Measurements from ENCODE around the gene BCR. TPM values are rescaled to one million over a fixed set of nuclear protein-coding genes. Genes with fewer than 3 reads are reported as not detected.

Gene BCR
- total RNA-seq, 1 donor from 2014 or later, result 88.0 TPM

DNA sequence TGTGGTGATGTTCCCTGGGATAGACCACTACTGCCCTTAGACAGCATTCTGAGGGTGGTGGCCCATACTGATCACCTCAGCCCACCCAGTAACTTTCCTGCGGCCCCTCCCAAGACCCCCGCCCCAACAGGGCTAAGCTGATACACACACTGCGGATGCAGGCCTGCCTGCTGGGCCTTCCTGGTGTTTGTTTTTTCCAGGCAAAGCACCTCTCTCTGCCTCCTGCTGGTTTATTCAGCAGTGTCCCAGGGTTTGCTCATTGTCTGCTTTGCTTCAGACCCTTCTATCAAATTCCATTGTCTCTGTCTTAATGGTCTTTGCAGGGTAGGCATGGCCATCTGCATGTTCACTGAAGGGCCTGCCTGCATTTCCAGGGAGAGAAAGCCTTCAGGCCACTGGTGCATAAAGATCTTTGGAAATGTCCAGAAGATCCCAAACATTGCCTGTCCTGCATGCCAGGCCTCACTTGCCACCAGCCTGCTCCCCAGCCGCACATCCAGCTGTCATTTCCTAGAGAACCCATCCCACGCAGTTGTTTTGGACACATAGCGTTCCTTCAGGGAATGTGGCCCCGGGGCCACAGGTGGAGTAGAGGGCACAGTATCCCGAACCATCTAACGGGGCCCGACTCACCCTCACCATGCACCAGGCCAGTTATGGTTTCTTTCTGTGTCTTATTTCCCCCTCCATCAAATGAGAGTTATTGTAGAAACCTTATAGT, 50.2 kb downstream of the BCR start:
- no peak for DNase-seq (ENCODE audit: low spot score)

DNA sequence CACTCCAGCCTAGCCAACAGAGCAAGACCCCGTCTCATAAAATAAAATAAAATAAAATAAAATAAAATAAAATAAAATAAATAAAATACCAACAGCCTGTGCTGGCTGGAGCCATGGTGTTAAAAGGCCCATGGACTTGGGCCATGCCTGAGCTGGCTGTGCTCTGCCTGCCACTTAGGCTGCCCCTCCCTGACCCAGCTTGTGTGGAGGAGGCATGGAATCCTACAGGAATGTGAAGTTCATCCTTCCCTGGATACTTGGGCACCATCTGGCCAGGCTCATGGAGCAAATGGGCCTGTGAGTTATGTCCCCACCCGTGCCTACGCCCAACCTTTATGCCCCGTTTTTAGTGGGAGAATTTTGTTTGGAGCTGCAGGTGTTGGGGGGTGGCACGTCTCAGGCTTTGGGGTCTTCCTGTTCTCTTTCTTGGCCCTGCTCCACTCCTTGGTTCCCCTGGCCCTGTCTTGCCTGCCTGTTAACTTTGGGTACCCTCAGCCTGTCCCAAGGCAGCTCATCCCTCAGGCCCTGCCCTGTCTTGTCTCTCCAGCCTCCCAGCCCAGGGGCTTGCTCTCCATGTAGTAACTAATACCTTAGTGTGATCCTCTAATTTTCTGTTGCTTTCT, 51.3 kb downstream of the BCR start:
- no peak for DNase-seq (ENCODE audit: low spot score)

DNA sequence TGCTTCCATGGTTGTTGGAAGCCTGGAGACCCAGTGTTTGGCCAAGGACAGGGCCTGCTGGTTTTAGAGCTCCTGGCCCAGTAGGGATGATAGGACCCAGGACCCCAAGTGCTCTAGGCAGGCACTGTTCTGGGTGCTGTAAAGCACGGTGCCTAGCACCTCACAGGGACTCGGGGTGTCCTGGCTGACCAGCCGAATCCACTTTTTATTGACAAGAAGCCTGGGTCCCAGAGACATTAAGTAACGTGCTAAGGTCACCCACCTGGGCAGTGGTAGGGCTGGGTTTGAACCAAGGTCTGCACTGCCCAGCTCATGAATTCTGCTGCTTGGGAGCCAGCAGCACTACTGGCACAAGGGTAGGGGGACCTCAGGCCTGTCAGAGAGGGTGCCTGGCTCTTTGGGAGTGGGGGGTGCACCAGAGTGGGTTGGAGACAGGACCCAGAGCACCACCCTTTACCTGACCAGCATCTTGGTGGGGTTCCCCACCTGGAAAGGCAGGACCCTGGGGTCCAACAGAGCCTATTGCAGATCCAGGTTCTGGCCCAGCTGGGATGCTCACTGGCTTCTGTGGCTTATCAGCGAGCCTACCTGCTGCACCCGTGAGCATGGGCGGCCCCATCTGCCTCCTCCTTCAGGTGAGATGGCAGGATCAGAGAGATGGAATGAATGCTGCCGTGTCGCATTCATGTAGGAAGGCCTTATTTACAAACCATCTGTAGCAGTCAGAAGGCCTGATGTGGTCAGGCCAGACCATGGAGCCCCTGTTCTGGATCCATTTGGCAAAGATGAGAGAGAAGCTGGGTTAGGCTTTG, 52.0 kb downstream of the BCR start:
- no peak for DNase-seq (ENCODE audit: low spot score)

DNA sequence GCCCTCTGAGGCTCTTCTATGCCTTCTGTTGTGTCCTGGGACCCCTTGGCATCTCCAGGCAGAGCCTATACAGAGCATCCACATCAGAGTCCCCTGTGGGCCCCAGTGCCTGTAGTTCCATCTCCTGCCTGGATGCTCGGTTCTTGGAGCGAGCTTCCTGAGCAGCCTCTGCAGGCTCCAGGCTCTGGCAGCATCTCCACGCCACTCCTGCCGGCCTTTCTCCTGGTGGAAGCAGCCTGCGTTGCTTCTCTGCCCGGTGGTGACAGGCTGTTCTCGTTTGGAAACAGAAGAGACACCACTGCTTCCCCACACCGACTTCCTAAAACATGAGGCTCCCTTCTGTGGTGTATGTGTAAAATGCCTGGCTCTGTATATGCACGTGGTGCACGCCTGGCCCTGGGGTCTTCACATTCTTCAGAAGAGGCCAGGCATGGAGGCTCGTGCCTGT, 52.8 kb downstream of the BCR start:
- no peak for DNase-seq (ENCODE audit: low spot score)

DNA sequence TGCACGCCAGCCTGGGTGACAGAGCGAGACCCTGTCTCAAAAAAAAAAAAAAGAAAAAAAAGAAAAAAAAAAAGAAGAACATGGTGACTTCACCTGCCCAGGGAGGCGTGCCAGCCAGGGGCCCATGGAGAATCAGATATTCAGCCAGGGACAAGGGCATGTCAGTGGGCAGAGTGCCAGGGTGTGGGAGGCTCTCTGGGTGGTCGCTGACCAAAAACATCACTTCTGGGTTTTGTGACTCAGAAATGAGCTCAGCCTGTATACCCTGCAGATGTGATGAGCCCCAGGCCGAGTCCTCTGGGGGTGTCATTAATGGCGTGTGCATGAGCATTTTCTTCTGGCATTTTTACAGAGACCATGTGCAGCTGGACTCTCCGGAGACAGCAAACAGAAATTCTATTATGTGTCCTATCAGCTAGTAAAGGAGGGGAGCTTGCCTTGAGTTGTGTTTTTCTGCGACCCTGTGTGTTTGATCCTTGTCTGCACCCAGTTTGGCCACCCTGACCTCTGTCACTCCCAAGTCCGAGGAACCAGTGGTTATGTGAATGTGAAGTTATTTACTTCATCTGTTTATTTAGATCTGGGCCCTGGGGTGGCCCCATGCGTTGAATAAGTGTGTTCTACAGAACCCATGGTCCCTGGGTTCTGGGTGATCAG, 53.6 kb downstream of the BCR start:
- DNase-seq (ENCODE audit: low spot score), result no peak

DNA sequence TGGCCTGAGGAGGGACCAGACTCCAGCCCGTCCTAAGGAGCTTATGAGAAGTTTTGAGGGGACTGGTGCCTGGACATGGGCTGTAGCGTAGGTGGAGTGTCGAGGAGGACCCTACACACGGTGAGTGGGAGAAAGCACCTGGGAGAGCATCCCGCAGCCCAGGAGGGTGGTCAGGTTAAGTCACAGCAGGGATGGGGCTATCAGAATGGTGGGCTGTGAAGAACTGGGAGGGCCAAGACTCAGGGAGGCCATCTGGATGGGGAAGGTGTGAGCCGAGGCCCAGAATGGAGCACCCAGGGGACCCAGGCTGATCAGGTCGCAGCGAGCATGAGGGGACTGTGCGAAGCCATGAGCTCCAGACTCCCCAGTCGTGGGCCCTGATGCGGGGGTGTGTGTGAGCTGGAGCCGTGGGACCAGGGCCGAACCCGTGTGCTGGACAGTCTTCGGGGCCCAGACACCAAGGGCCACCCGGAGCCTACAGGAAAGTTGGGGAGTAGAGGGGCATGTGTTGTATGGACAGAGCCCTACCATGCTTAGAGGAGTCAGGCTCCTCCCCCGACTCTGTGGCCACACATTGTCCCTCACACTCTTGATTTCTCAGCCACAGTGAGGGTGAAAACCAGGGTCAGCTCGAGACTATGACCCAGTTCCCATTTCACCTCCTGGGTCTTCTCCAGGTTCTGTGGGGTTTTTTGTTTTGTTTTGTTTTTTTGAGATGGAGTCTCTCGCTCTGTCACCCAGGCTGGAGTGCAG, 54.3 kb downstream of the BCR start:
- DNase-seq (ENCODE audit: low spot score), result no peak

DNA sequence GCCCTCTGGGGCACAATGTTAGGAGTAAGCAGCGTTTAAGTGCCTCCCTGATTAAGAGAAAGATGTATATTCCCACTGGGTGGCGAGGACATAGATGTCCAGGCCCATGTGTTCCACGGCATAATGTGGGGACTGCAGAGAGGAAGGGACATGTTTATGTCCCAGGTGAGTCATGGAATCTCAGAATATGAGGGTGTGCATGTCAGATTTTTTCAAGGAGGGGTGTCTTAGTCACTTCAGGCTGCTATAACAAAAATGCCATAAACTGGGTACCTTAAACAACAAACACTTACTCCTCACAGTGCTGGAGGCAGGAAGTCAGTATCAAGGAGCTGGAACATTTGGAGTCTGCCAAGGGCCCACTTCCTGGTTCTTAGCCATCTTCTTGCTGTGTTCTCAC, 55.1 kb downstream of the BCR start:
- no peak for DNase-seq (ENCODE audit: low spot score)

DNA sequence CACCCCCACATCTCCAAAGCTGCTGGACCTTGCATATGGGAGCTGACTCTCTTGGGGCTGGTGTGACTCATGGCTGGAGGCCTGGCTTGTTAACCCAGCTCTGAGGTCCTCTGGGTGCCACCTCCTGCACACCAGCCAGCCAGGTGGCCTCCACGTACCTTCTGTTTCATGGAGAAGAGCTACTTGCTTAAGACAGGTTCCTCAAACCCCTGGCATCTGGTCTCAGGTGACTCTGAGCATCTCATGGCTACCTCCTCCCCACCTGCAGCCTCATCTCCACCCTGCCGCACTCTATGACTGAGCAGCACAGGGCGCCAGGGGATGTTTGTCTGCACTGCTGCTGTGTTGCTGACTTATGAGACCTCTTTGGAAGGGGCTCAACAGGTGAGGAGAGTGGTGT, 55.7 kb downstream of the BCR start:
- DNase-seq (ENCODE audit: low spot score), result no peak

DNA sequence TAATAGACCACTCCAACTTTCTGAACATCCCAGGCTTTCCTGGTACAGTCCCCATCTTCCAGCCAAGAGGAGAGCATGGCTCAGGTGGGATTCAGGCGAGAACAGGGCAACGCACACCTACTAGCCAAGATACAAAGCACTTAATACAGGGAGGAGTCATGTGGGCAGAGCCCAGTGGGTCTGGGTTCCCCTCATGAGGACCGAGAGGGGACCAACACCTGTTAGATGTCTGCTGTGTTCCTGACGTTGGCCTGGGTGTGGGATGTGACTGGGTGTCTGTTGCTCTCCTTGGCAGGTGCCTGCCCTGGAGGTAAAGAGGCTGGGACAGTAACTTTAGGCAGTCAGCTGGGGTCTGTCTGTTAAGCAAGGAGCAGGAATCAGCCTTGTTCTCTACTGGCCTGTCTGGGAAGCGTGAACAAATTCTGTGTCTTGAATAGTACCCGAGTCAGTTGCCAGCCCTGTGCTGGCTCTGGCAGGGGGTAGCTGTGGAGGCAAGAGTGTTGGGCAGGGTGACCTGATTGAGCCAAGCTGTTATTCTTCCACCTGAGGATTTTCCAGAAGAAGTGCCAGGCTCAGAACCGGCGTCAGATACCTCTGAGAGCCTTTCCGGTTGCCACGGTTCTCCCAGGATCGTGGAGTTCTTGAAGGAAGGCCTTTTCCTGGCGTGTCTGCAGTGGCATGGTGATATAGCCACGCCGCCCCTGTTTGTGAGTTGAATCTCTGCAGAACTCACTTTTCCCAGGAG, 56.3 kb downstream of the BCR start:
- no peak for DNase-seq (ENCODE audit: low spot score)

DNA sequence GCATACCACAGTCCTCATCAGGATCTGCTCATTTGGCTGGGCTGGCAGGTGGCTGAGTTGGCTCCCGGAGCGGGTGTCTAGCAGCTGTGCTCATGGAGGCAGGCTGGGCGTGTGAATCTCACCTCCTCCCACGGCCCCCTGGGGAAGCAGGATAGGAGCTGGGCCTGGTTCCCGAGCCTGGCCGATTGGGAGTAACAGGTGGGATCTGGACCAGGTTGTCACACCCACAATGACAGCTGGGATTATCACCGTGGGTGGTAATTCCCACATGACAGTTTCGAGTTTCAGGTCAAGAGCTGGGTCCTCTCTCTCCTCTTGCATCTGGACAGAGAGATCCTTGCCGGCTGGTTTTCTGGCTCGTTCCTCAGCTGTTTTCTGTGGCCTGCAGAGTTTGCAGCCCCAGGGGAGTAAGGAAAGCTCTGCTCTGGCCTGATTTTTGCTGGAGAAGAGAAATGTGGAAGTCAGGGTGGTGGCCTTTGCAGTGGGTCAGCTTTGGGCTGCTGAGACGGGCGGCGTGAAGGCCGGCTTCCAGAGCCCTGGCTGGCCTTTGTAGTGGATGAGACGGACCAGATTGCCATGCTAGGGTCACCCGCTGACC, 57.0 kb downstream of the BCR start:
- no peak for DNase-seq (ENCODE audit: low spot score)

DNA sequence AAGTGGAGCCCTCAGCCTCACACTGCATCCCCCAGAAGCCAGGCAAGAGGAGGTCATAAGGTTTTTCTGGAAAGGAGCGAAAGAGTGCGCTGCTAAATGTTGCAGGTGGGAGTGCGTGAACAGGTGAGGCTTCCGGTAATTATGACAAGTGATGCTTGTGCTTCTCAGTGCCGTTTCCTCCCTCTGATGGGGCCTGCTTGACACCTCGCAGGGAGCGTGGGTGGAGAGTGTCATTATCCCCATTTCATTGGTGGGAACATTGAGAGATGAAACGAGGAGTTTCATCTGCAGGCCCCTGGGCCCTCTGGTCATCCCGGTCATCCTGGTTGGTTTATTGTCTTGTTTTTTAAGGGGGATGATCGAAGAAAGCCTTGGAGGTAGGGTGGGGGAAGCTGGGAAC, 57.5 kb downstream of the BCR start:
- DNase-seq (ENCODE audit: low spot score), result no peak

DNA sequence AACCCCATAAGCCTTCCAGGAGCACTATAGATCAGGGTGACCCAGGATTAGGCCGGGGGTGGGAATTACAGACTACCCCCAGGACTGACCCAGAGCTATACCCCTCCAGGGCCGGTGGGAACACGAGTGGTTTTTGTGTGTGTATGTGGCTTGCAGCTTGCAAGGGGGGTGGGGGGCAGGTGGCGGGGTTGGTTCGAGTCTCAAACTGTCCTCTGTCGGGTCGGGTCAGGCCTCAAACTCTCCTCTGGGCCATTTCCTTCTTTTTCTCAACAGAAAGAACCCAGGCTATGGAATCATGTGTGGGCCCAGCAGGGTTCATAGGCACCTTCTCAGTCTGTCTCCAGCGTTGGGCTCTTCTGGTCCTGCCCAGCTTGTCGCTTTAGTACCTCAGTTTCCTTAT, 58.4 kb downstream of the BCR start:
- no peak for DNase-seq (ENCODE audit: low spot score)

DNA sequence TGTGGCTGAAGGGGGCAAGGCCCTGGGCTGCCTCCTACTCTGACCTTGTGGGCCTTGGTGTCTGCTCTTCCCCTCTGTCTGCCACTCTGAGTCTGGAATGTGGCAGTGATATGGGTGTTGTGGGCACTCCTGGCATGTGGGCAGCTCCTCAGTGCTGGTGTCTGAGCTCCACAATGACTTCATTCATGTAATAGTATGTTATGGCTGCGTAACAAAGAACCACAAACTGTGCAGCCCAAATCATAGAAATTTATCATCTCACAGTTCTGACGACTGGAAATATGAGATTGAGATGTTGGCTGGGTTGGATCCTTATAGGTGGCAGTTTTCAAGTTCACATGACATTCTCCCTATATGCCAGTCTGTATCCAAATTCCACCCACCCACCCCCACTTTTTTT, 59.1 kb downstream of the BCR start:
- no peak for DNase-seq (ENCODE audit: low spot score)

DNA sequence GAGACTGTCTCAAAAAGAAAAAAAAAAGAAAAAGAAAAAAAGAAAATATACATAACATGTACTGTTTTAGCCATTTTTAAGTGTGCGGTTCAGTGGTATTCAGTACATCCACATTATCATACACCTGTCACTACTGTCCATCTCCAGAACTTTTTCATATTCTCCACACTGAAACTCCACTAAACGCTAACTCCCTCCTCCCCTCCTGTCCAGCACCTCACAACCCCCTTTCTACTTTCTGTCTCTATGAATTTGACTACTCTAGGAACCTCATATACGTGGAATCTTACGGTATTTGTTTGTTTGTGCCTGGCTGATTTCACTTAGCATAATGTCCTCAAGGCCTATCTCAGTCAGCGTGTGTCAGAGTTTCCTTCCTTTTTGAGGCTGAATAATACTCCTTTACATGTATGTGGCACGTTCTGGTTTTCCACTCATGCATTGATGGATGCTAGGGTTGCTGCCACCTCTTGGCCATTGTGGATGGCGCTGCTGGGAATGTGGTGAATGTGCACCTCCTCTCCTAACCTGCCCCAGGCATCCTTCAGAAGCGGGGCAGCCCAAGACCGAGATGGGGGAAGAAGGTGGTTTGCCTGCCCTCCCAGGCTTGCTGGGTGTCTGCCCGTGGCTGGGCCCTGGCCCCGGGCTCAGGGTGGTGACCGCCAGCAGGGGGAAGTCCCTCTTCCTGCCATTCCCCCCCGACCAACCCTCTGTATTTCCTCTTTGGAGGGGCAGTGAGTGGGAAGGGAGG, 60.5 kb downstream of the BCR start:
- DNase-seq (ENCODE audit: low spot score), result no peak

DNA sequence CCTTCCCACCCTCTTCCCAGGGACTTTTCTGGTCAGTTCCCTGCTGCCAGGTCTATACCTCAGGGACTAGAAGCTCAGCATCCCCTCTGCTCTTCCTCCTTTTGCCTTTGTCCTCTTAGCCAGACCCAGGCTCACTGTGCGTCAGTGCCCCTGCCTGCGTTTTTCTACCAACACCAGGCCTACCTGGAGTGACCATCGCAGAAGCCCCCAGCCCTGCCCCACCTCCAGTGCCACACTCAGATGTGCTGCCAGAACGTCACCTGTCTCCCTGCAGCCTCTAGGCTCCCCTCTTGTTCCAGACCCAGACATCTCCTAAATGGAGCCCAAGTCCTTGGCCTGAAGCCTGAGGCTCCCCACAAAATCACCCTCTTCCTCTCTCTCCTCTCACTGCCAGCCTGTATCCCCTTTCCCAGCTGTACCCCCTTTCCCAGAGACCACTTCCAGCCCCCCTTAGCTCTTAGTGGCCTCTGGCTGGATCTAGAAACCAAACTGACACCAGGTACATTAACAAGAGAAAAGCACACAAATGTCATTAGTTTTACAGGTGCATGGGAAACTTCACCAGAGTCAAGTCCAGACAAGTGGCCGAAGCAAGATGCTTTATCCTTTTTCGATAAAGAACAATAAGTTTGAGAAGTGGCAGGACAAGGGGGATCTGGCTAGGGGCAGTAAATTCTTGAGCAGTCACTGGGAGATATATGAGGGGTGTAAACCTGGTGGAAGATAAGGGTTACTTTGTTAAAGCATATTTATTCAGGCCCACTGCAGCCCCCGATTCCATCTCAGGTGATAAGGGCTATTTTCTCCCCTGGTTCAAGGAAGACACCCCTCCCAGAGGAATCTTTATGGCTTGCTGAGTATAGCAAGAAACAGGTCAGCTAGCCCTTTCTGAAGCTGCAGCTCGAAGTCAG, 61.5 kb downstream of the BCR start:
- DNase-seq (ENCODE audit: low spot score), result no peak

DNA sequence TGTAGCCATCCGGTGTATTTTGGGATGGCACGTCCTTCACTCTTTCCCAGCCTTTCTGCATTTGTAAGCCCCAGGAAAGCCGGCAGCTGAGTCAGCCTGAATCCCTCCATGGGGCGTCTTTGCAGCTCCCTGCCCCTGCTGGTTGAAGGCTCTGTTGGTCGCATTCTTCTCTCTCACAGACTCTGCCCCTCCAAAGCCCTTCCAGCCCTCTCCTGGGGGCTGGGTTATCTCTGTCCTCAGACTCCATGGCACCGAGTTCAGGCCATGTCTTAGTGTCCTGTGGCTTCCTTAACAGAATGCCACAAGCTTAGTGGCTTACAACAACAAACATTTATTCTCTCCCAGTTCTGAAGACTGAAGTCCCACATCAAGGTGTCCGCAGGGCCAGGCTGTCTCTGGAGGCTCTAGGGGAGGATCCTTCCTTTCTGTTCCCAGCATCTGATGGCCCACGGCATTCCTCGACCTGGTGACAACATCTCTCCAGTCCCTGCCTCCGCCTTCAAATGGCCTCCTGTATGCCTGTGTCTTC, 62.2 kb downstream of the BCR start:
- DNase-seq (ENCODE audit: low spot score), result no peak

DNA sequence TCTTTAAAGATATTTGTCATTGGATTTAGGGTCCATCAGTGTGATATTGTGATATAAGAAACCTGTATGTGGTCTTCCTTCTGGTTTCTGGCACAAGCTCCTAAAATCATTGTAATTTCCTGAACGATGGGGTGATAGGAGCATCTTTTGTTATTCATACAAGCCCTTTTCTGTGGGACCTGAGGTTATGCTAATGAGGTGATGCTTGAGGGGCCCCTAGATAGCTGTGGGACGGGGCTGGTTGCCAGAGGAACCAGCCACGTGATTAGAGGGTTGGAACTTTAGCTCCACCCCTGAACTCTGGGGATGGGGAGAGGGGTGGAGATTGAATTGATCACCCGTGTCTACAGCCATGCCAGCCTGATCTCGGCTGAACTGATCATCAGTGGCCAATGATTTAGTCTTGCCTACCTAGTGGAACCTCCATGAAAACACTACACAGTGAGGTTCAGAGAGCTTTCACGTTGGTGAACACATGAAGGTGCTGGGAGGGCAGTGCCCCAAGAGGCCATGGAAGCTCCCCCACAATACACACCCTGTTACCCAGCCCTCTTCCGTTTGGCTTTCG, 62.8 kb downstream of the BCR start:
- DNase-seq (ENCODE audit: low spot score), result no peak
